Kidney (tissue), 22 donors: Measurements from ENCODE around the gene DNAJB1. TPM values are rescaled to one million over a fixed set of nuclear protein-coding genes. Genes with fewer than 3 reads are reported as not detected.
A peak's percentile ranks its signal among the peaks of the same experiment; 100 is the strongest.

ENCODE experiments used
- DNase-seq, 5 donors: peaks; one replicate each; pipeline ENCODE4 v3.0.0-alpha.2; 2013 to 2020
- FAIRE-seq: peaks from 2 replicates; lab custom pipeline; 2012; peaks lifted over from hg19 to GRCh38; lab: Jason Lieb, UNC
- H3K27ac ChIP-seq, 2 donors: one replicate each; pipeline ENCODE4 v1.7.0; 2013; ENCODE audit warnings: low read depth in 2 of 2, low read length in 2 of 2, inconsistent platforms in 1 of 2
- H3K27me3 ChIP-seq: one replicate; pipeline ENCODE4 v1.7.1; 2013; ENCODE audit warnings: low read length, inconsistent platforms; ENCODE audit not compliant: control insufficient read depth, insufficient read depth
- H3K36me3 ChIP-seq, 3 donors: one replicate each; pipeline versions ENCODE4 v1.7.0 to v1.7.1; 2013; ENCODE audit warnings: low read length in 3 of 3, control low read depth in 1 of 3, inconsistent platforms in 1 of 3; ENCODE audit not compliant: insufficient read depth in 3 of 3, control insufficient read depth in 2 of 3
- H3K4me1 ChIP-seq, 3 donors: one replicate each; pipeline versions ENCODE4 v1.7.0 to v1.7.1; 2013; ENCODE audit warnings: low read length in 3 of 3, inconsistent platforms in 1 of 3, low read depth in 1 of 3; ENCODE audit not compliant: control insufficient read depth in 2 of 3, insufficient read depth in 2 of 3
- H3K4me3 ChIP-seq, 3 donors: one replicate each; pipeline versions ENCODE4 v1.7.0 to v1.8.1; 2013; ENCODE audit warnings: low read length in 3 of 3, control low read depth in 1 of 3, inconsistent platforms in 1 of 3
- H3K9ac ChIP-seq, 3 donors: one replicate each; pipeline versions ENCODE4 v1.7.0 to v1.7.1; 2013; ENCODE audit warnings: low read length in 3 of 3, control low read depth in 1 of 3, inconsistent platforms in 1 of 3
- H3K9me3 ChIP-seq, 3 donors: one replicate each; pipeline versions ENCODE4 v1.7.0 to v1.7.1; 2013; ENCODE audit warnings: low read length in 3 of 3, control low read depth in 1 of 3, inconsistent platforms in 1 of 3; ENCODE audit not compliant: control insufficient read depth in 2 of 3, insufficient read depth in 1 of 3
- CTCF ChIP-seq: IDR thresholded peaks from 3 replicates; pipeline ENCODE4 v1.5.1; 2012; ENCODE audit warnings: mild to moderate bottlenecking, moderate library complexity, borderline replicate concordance; ENCODE audit not compliant: insufficient read depth; ENCODE audit errors: extremely low read depth
- intact Hi-C: fragments of 100-400 bp; cut with DNase I; formaldehyde crosslinking; loops from one replicate; pipeline ENCODE4 v1.11.1; 2022
- long read RNA-seq, 10 donors: library from polyadenylated mRNA in 1 of 10; unstranded in 1 of 10; transcript quantifications; one replicate each; pipeline ENCODE4 v2.0.0 and lab custom pipeline, GENCODE V29; 2021 to 2026
- polyA plus RNA-seq: library from polyadenylated mRNA; stranded (reverse); fragments of 350-450 nt; fragmentation: Illumina TruSeq; extraction: RNeasy Lipid Tissue Mini Kit (QIAGEN cat#74804); gene quantifications from one replicate; pipeline ENCODE4 v1.2.3, GENCODE V29; 2014; ENCODE audit warnings: low read depth, low replicate concordance; ENCODE audit not compliant: insufficient read depth
- total RNA-seq: library from RNA; stranded (reverse); fragmentation: NEBNext Ultra II Directional; extraction: Animal tissue kit (Norgen Biotek cat#: 25700); gene quantifications from one replicate; pipeline ENCODE4 v1.2.1, GENCODE V29; 2021
- donor health status: control.
- donor health status: control.
- donor health status: control.
- donor health status: control.
- donor health status: control.
- donor health status: DM: yes; HTN: yes; CAD: no.
- donor health status: Normal renal cell carcinoma (clear cell type).

The DNAJB1 gene
- total RNA-seq (77.9 TPM), polyA plus RNA-seq (122 TPM)
- long read RNA-seq, donor 1, transcript DNAJB1-201 (3 exons, 2,264 nt), result major isoform, 33 of 148 reads
- long read RNA-seq, donor 1, partial matches to known transcripts, result 60 of 148 reads
- long read RNA-seq, donor 1, other reads (novel, unspliced or antisense), result 52 of 148 reads
- long read RNA-seq, donor 2, transcript DNAJB1-201 (3 exons, 2,264 nt), result major isoform, 40 of 73 reads
- long read RNA-seq, donor 2, partial matches to known transcripts, result 30 of 73 reads
- long read RNA-seq, donor 2, other reads (novel, unspliced or antisense), result 0 of 73 reads
- long read RNA-seq, donor 3, transcript DNAJB1-201 (3 exons, 2,264 nt), result major isoform, 54 of 232 reads
- long read RNA-seq, donor 3, partial matches to known transcripts, result 171 of 232 reads
- long read RNA-seq, donor 3, other reads (novel, unspliced or antisense), result 5 of 232 reads
- long read RNA-seq, donor 4, transcript DNAJB1-201 (3 exons, 2,264 nt), result major isoform, 54 of 162 reads
- long read RNA-seq, donor 4, partial matches to known transcripts, result 46 of 162 reads
- long read RNA-seq, donor 4, other reads (novel, unspliced or antisense), result 60 of 162 reads
- long read RNA-seq, donor 5, partial matches to known transcripts, result 0 of 4 reads
- long read RNA-seq, donor 5, other reads (novel, unspliced or antisense), result 0 of 4 reads
- long read RNA-seq, donor 6, transcript DNAJB1-201 (3 exons, 2,264 nt), result major isoform, 19 of 28 reads
- long read RNA-seq, donor 6, partial matches to known transcripts, result 9 of 28 reads
- long read RNA-seq, donor 6, other reads (novel, unspliced or antisense), result 0 of 28 reads
- long read RNA-seq, donor 7, transcript DNAJB1-201 (3 exons, 2,264 nt), result major isoform, 128 of 169 reads
- long read RNA-seq, donor 7, partial matches to known transcripts, result 12 of 169 reads
- long read RNA-seq, donor 7, other reads (novel, unspliced or antisense), result 28 of 169 reads
- long read RNA-seq, donor 8, transcript DNAJB1-201 (3 exons, 2,264 nt), result major isoform, 29 of 145 reads
- long read RNA-seq, donor 8, partial matches to known transcripts, result 76 of 145 reads
- long read RNA-seq, donor 8, other reads (novel, unspliced or antisense), result 40 of 145 reads
- long read RNA-seq, donor 9, transcript DNAJB1-201 (3 exons, 2,264 nt), result major isoform, 23 of 93 reads
- long read RNA-seq, donor 9, partial matches to known transcripts, result 48 of 93 reads
- long read RNA-seq, donor 9, other reads (novel, unspliced or antisense), result 22 of 93 reads
- long read RNA-seq, donor 10, transcript DNAJB1-201 (3 exons, 2,264 nt), result major isoform, 27 of 61 reads
- long read RNA-seq, donor 10, partial matches to known transcripts, result 32 of 61 reads
- long read RNA-seq, donor 10, other reads (novel, unspliced or antisense), result 0 of 61 reads

GRCh38 chr19:14517840-14518505 lies at the start of gene DNAJB1:
TSS of gene DNAJB1 (minus strand) at chr19:14518397. CDS start at chr19:14518349, 48 bp downstream.
- no peak for FAIRE-seq
- peaks cover 0 to 27% (median 22%) of the 10 kb centered on the region in 3 donors for H3K4me1 ChIP-seq
- peak within 1 kb of the TSS; percentile 73 to 100 (median 100) for H3K9ac ChIP-seq

GRCh38 chr19:14567079-14567478 lies 48.9 kb upstream of the DNAJB1 start:
- intact Hi-C loops, result no loop called here
- H3K36me3 ChIP-seq, result no peaks in the 10 kb centered on the region
- no peak overlapping the region for H3K27ac ChIP-seq
- no peaks in the 10 kb centered on the region for H3K27me3 ChIP-seq
- H3K4me1 ChIP-seq, result peaks cover 0 to 18% (median 8%) of the 10 kb centered on the region in 3 donors
- DNase-seq (no peak), FAIRE-seq (no peak)
- no peak overlapping the region for H3K9ac ChIP-seq
- TF ChIP-seq CTCF, result no peak
- no peaks in the 10 kb centered on the region for H3K9me3 ChIP-seq
- no peak overlapping the region for H3K4me3 ChIP-seq

More at GRCh38 chr19:14517840-14518505, at the start of gene DNAJB1:
- no peaks in the 10 kb centered on the region for H3K27me3 ChIP-seq
- H3K9me3 ChIP-seq, result no peaks in the 10 kb centered on the region
- H3K36me3 ChIP-seq, result peaks cover 6 to 24% (median 22%) of the 10 kb centered on the region in 3 donors
- intact Hi-C loops, result no loop called here
- peak in 4 of 5 donors; percentile 66 to 95 (median 83) for DNase-seq
- peak within 1 kb of the TSS; percentile 77 to 95 (median 86) for H3K4me3 ChIP-seq
- no peak for TF ChIP-seq CTCF
- H3K27ac ChIP-seq, result peak within 1 kb of the TSS; percentile 100

GRCh38 chr19:14566712-14567077 lies 48.5 kb upstream of the DNAJB1 start:
- no peak for FAIRE-seq
- intact Hi-C loops, result no loop called here
- no peaks in the 10 kb centered on the region for H3K9me3 ChIP-seq
- no peak overlapping the region for H3K27ac ChIP-seq
- H3K9ac ChIP-seq, result no peak overlapping the region
- DNase-seq, result no peak
- H3K4me1 ChIP-seq, result peaks cover 0 to 18% (median 8%) of the 10 kb centered on the region in 3 donors
- H3K27me3 ChIP-seq, result no peaks in the 10 kb centered on the region
- H3K4me3 ChIP-seq, result no peak overlapping the region
- no peak for TF ChIP-seq CTCF
- H3K36me3 ChIP-seq, result no peaks in the 10 kb centered on the region
